Panc1 (cell line): ENCODE results near the gene CPLANE1. TPM values are rescaled to one million over a fixed set of nuclear protein-coding genes. Genes with fewer than 3 reads are reported as not detected.

Experiments
- ATAC-seq: fragments of 200-7000 bp; cut with Tn5 transposase; 2 replicates; pipeline ENCODE4 v1.9.1; 2020; ENCODE audit warnings: mild to moderate bottlenecking, moderate library complexity
- BruUV-seq: library from RNA; stranded (reverse); fragments of 400-500 nt; replicated peaks from 2 replicates; lab custom pipeline; 2021; lab: Mats Ljungman, UMichigan
- CTCF ChIA-PET: fragments of 300-600 bp; sonication (Branson Sonifier 250); formaldehyde crosslinking; loops from one replicate; lab custom pipeline; 2022; ENCODE audit warnings: antibody characterized with exemption; lab: Charles Lee
- POLR2A ChIA-PET: fragments of 300-600 bp; sonication (Branson Sonifier 250); formaldehyde crosslinking; loops from one replicate; lab custom pipeline; 2022; ENCODE audit warnings: antibody characterized with exemption; lab: Charles Lee
- DNase-seq: peaks from one replicate; pipeline ENCODE4 v3.0.0-alpha.2; 2010; ENCODE audit warnings: low read depth, low spot score
- H3K27ac ChIP-seq: 2 replicates; pipeline ENCODE4 v1.5.1; 2011; ENCODE audit warnings: mild to moderate bottlenecking, low read length, inconsistent platforms
- H3K27me3 ChIP-seq: fragments of 200-500 bp; sonication (Bioruptor generic); 2 replicates; pipeline ENCODE4 v1.6.0; 2014; ENCODE audit warnings: low read length, inconsistent platforms; ENCODE audit not compliant: control insufficient read depth, insufficient read depth
- H3K36me3 ChIP-seq: fragments of 200-500 bp; sonication (Bioruptor generic); 2 replicates; pipeline ENCODE4 v1.5.1; 2014; ENCODE audit warnings: inconsistent platforms, mild to moderate bottlenecking, low read length, moderate library complexity; ENCODE audit not compliant: control insufficient read depth, insufficient read depth
- H3K4me1 ChIP-seq: 2 replicates; pipeline ENCODE4 v1.5.1; 2011; ENCODE audit warnings: inconsistent platforms, mild to moderate bottlenecking, low read length, moderate library complexity; ENCODE audit not compliant: control insufficient read depth, insufficient read depth
- H3K4me3 ChIP-seq, 2 experiments: 2 replicates each; pipeline ENCODE4 v1.5.1; 2011 to 2012; ENCODE audit warnings: low read depth in 2 of 2, low read length in 2 of 2, mild to moderate bottlenecking in 2 of 2, inconsistent platforms in 1 of 2, moderate library complexity in 1 of 2
- H3K9me3 ChIP-seq: fragments of 200-500 bp; sonication (Bioruptor generic); 2 replicates; pipeline ENCODE4 v1.5.1; 2014; ENCODE audit warnings: low read depth, mild to moderate bottlenecking, inconsistent platforms, low read length, moderate library complexity; ENCODE audit not compliant: control insufficient read depth, insufficient read depth
- POLR2AphosphoS5 ChIP-seq: IDR thresholded peaks from 2 replicates; pipeline ENCODE4 v1.6.1; 2012; ENCODE audit warnings: mild to moderate bottlenecking, low read depth, low read length, moderate library complexity
- SIN3A ChIP-seq: IDR thresholded peaks from 2 replicates; pipeline ENCODE4 v1.6.1; 2012; ENCODE audit warnings: low read depth, mild to moderate bottlenecking, low read length, moderate library complexity, borderline replicate concordance; ENCODE audit not compliant: insufficient read depth
- TCF7L2 ChIP-seq: IDR thresholded peaks from 2 replicates; pipeline ENCODE4 v1.6.1; 2011; ENCODE audit warnings: mild to moderate bottlenecking, low read depth, low read length, inconsistent platforms
- in situ Hi-C: cut with HindIII; loops from 2 replicates; pipeline ENCODE4 v1.10.0; 2016; ENCODE audit warnings: low sequenced_read_pairs, low pct_unique_long_range_greater_than_20kb
- intact Hi-C: fragments of 100-400 bp; cut with micrococcal nuclease; formaldehyde crosslinking; loops from one replicate; pipeline ENCODE4 v1.10.0; 2022; ENCODE audit not compliant: unreplicated experiment
- total RNA-seq: library from RNA; stranded (reverse); gene quantifications from one replicate; pipeline ENCODE4 v1.2.1, GENCODE V29; 2021; ENCODE audit not compliant: unreplicated experiment
- TF ChIP-seq, protein P1 (sequence below): fragments of 450-650 bp; IDR thresholded peaks from 2 replicates; pipeline ENCODE4 v1.5.1; 2017; ENCODE audit warnings: mild to moderate bottlenecking
- TF ChIP-seq, protein P2 (sequence below), 2 experiments: IDR thresholded peaks; 2 replicates each; pipeline ENCODE4 v1.6.1; 2011 to 2012; ENCODE audit warnings: low read depth in 2 of 2, control low read depth in 1 of 2, low read length in 1 of 2, mild to moderate bottlenecking in 1 of 2, moderate library complexity in 1 of 2; ENCODE audit not compliant: insufficient read depth in 1 of 2

The CPLANE1 gene
- total RNA-seq, 1 experiment from 2014 or later: 18.1 TPM

DNA sequence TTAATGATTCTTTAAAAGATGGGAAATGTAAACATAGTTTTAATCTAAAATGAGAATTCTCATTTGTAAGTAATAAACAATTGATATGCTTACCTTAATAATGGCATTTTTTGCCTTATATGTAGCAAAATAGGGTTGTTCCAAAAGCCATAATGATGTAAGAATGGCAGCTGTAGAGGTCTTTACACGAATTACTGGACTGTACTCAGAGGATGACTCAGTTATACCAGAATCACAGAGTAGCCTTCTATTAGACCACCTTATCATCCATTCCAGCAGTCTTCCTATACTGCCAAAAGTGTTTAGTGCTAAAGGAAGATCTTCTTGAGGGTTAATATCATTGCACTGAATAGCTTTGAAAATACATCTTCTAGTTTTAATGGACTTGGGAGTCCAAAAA is 66.5 kb downstream of the CPLANE1 start:
- intact Hi-C loops (no loop called here), in situ Hi-C loops (no loop called here)
- H3K36me3 ChIP-seq: peaks cover 21% of the 10 kb centered on the region; the same call in 1 of the 2 replicates
- no TSS peak for BruUV-seq
- TF ChIP-seq, protein P1, sequence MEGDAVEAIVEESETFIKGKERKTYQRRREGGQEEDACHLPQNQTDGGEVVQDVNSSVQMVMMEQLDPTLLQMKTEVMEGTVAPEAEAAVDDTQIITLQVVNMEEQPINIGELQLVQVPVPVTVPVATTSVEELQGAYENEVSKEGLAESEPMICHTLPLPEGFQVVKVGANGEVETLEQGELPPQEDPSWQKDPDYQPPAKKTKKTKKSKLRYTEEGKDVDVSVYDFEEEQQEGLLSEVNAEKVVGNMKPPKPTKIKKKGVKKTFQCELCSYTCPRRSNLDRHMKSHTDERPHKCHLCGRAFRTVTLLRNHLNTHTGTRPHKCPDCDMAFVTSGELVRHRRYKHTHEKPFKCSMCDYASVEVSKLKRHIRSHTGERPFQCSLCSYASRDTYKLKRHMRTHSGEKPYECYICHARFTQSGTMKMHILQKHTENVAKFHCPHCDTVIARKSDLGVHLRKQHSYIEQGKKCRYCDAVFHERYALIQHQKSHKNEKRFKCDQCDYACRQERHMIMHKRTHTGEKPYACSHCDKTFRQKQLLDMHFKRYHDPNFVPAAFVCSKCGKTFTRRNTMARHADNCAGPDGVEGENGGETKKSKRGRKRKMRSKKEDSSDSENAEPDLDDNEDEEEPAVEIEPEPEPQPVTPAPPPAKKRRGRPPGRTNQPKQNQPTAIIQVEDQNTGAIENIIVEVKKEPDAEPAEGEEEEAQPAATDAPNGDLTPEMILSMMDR: no peak
- TF ChIP-seq, protein P2, sequence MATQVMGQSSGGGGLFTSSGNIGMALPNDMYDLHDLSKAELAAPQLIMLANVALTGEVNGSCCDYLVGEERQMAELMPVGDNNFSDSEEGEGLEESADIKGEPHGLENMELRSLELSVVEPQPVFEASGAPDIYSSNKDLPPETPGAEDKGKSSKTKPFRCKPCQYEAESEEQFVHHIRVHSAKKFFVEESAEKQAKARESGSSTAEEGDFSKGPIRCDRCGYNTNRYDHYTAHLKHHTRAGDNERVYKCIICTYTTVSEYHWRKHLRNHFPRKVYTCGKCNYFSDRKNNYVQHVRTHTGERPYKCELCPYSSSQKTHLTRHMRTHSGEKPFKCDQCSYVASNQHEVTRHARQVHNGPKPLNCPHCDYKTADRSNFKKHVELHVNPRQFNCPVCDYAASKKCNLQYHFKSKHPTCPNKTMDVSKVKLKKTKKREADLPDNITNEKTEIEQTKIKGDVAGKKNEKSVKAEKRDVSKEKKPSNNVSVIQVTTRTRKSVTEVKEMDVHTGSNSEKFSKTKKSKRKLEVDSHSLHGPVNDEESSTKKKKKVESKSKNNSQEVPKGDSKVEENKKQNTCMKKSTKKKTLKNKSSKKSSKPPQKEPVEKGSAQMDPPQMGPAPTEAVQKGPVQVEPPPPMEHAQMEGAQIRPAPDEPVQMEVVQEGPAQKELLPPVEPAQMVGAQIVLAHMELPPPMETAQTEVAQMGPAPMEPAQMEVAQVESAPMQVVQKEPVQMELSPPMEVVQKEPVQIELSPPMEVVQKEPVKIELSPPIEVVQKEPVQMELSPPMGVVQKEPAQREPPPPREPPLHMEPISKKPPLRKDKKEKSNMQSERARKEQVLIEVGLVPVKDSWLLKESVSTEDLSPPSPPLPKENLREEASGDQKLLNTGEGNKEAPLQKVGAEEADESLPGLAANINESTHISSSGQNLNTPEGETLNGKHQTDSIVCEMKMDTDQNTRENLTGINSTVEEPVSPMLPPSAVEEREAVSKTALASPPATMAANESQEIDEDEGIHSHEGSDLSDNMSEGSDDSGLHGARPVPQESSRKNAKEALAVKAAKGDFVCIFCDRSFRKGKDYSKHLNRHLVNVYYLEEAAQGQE (IDR thresholded peaks at IDR 0.05; ENCODE audit: insufficient read depth in 1 of 2, low read depth in 2 of 2, low read length in 1 of 2): no peak
- TF ChIP-seq TCF7L2: no peak
- TF ChIP-seq SIN3A: no peak
- no peak for TF ChIP-seq POLR2AphosphoS5
- ChIA-PET CTCF (no interaction called here), POLR2A (no interaction called here)
- no peaks in the 10 kb centered on the region for H3K4me1 ChIP-seq
- no peak overlapping the region for H3K4me3 ChIP-seq
- H3K27me3 ChIP-seq: no peaks in the 10 kb centered on the region
- no peak overlapping the region for H3K27ac ChIP-seq
- DNase-seq (no peak), ATAC-seq (no peak)
- H3K9me3 ChIP-seq: no peaks in the 10 kb centered on the region

DNA sequence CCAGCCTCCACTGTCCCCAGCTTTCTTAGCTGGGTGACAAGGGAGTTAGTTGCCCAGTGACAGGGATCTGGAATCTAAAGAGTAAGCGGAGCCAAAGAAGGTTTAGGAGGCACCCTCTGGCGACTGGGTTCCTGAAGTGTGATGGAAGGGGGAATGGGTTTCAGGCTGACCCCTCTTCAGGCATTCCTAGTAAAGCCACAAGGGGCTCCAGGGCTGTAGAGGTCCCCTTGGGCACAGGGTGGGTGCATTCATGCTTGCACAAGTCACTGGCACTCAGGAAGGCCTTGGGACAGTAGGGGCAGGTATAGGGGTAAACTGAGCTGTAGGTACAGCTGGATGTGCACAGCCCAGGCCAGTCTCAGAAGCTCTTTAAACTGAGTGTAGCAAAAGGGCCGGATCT is 74.2 kb downstream of the CPLANE1 start:
- no peak for ATAC-seq
- CTCF ChIA-PET: interaction anchor here (0.6 kb wide), 1 partner anchor 37 kb away, joined by 3 read pairs; no protein-coding TSS in a partner anchor

More for the DNA sequence above, 74.2 kb downstream of the CPLANE1 start:
- Histone ChIP-seq H3K27me3 (no peaks in the 10 kb centered on the region), H3K9me3 (no peaks in the 10 kb centered on the region), H3K36me3 (peaks cover 6% of the 10 kb centered on the region; the same call in 1 of the 2 replicates), H3K27ac (no peak overlapping the region), H3K4me3 (no peak overlapping the region), H3K4me1 (no peaks in the 10 kb centered on the region)
- intact Hi-C loops: no loop called here
- POLR2A ChIA-PET: no interaction called here
- no TSS peak for BruUV-seq
- in situ Hi-C loops: no loop called here
- no peak for DNase-seq
- TF ChIP-seq, protein P1: no peak
